Activated T-cell treated with anti-CD3 and anti-CD28 coated beads, Interleukin-2, amount 50 U/mL, for 72 hours (primary cell): ENCODE data around the gene PHTF2. TPM values are rescaled to one million over a fixed set of nuclear protein-coding genes. Genes with fewer than 3 reads are reported as not detected.

ENCODE experiments used
- ATAC-seq, 2 donors: fragments of 150-1000 bp; cut with Tn5 transposase; replicated peaks in 1 of 2; 2 replicates each; pipeline ENCODE4 v1.10.0; 2021; ENCODE audit warnings: moderate library complexity in 2 of 2, mild to moderate bottlenecking in 1 of 2
- DNase-seq, 2 donors: peaks; one replicate each; pipeline ENCODE4 v3.0.0; 2021 to 2022; ENCODE audit warnings: mixed read lengths in 1 of 2
- H3K27ac Mint-ChIP-seq: one replicate; pipeline ENCODE4 v1.8.0; 2022; ENCODE audit warnings: mild to moderate bottlenecking, moderate library complexity, mixed read lengths
- H3K27me3 Mint-ChIP-seq: one replicate; pipeline ENCODE4 v1.8.0; 2022; ENCODE audit warnings: low read depth, mixed read lengths
- H3K36me3 Mint-ChIP-seq, 2 donors: one replicate each; pipeline ENCODE4 v1.8.0; 2022; ENCODE audit warnings: mixed read lengths in 2 of 2, mild to moderate bottlenecking in 1 of 2; ENCODE audit not compliant: insufficient read depth in 2 of 2
- H3K4me1 Mint-ChIP-seq: one replicate; pipeline ENCODE4 v1.8.0; 2022; ENCODE audit warnings: low read depth, mixed read lengths
- H3K4me3 Mint-ChIP-seq, 2 donors: one replicate each; pipeline ENCODE4 v1.8.0; 2022; ENCODE audit warnings: mild to moderate bottlenecking in 2 of 2, mixed read lengths in 2 of 2, moderate library complexity in 2 of 2
- H3K9me3 Mint-ChIP-seq, 2 donors: one replicate each; pipeline ENCODE4 v1.8.0; 2022; ENCODE audit warnings: mixed read lengths in 2 of 2
- total RNA-seq, 2 donors: library from RNA; stranded (reverse); gene quantifications; one replicate each; pipeline ENCODE4 v1.2.3, GENCODE V29; 2022

The PHTF2 gene
- total RNA-seq, 2 donors from 2014 or later: 16.3 to 25.5 TPM

GRCh38 chr7:78006063-78006755 lies 207.6 kb downstream of the PHTF2 start:
- Mint-ChIP-seq H3K27me3 (peaks cover 7% of the 10 kb centered on the region), H3K36me3 (no peaks in the 10 kb centered on the region), H3K9me3 (peaks cover 2 to 4% of the 10 kb centered on the region in 2 donors), H3K27ac (no peak overlapping the region), H3K4me1 (no peaks in the 10 kb centered on the region), H3K4me3 (no peak overlapping the region)
- DNase-seq (no peak), ATAC-seq (no peak)

Other genes with a start within 250 kb of the PHTF2 start
- 10 to 100 TPM; 14.9 to 19.2 TPM for gene RSBN1L, start 102.3 kb upstream of the PHTF2 start, total RNA-seq
- 10 to 100 TPM; 10.9 to 11.0 TPM for gene TMEM60, start 339 bp upstream of the PHTF2 start, total RNA-seq